D341Med (cell line): ENCODE results near the gene SCML1.
"Not testable (repeated sequence)": the region's sequence is repeated elsewhere in the genome, so short reads cannot be mapped to it uniquely, and the experiment has no call there.

ENCODE experiments used
- DNase-seq: peaks from one replicate; pipeline ENCODE4 v3.0.0; 2012; ENCODE audit warnings: low spot score

The SCML1 gene

GRCh38 chrX:17738737-17739535 is 1.6 kb downstream of the SCML1 start:
- DNase-seq, result no peak

GRCh38 chrX:17740137-17741122 is 3.1 kb downstream of the SCML1 start:
- no peak for DNase-seq

GRCh38 chrX:17741123-17741511 is 3.8 kb downstream of the SCML1 start:
- DNase-seq, result peak; percentile 47

GRCh38 chrX:17743913-17744312 is 6.6 kb downstream of the SCML1 start:
- DNase-seq, result no peak

GRCh38 chrX:17744896-17745523 is 7.7 kb downstream of the SCML1 start:
- no peak for DNase-seq

- DNase-seq, result no peak
These were observed 10.4 kb downstream of the SCML1 start for GRCh38 chrX:17747692-17748091.

- no peak for DNase-seq
These were observed 11.4 kb downstream of the SCML1 start for GRCh38 chrX:17748684-17749083.

- no peak for DNase-seq
These were observed 13.1 kb downstream of the SCML1 start for GRCh38 chrX:17750436-17750835.

GRCh38 chrX:17758382-17758781 is 21.1 kb downstream of the SCML1 start:
- no peak for DNase-seq

- no peak for DNase-seq
These were observed 22.7 kb downstream of the SCML1 start for GRCh38 chrX:17759990-17760389.

GRCh38 chrX:17767734-17768133 is 30.4 kb downstream of the SCML1 start:
- no peak for DNase-seq

- no peak for DNase-seq
These were observed 31.7 kb downstream of the SCML1 start for GRCh38 chrX:17768997-17769396.

- no peak for DNase-seq
These were observed 32.5 kb downstream of the SCML1 start for GRCh38 chrX:17769701-17770269.

- no peak for DNase-seq
These were observed 36.1 kb downstream of the SCML1 start for GRCh38 chrX:17773221-17773876.

- no peak for DNase-seq
These were observed 36.8 kb downstream of the SCML1 start for GRCh38 chrX:17774053-17774452.

- no peak for DNase-seq
These were observed 41.7 kb downstream of the SCML1 start for GRCh38 chrX:17778997-17779396.

GRCh38 chrX:17779434-17779833 is 42.1 kb downstream of the SCML1 start:
- no peak for DNase-seq

- not testable (repeated sequence) for DNase-seq
These were observed 49.5 kb downstream of the SCML1 start for GRCh38 chrX:17786554-17787347.

- no peak for DNase-seq
These were observed 50.3 kb downstream of the SCML1 start for GRCh38 chrX:17787557-17787956.

GRCh38 chrX:17788439-17788838 is 51.1 kb downstream of the SCML1 start:
- peak; percentile 77 for DNase-seq
